GM20431 (cell line): ENCODE measurements around the gene ALG3.

ENCODE experiments used
- in situ Hi-C: fragments of 300-500 bp; cut with MseI, MboI; formaldehyde crosslinking; loops from one replicate; pipeline ENCODE4 v1.15.0; 2020; ENCODE audit warnings: low sequenced_read_pairs; ENCODE audit not compliant: unreplicated experiment

The ALG3 gene

GRCh38 chr3:184260724-184261269, 12.0 kb upstream of the ALG3 start:
- in situ Hi-C loops: no loop called here

GRCh38 chr3:184259878-184260723, 11.3 kb upstream of the ALG3 start:
- in situ Hi-C loops: no loop called here

- in situ Hi-C loops: no loop called here
These were observed 10.7 kb upstream of the ALG3 start for GRCh38 chr3:184259396-184259877.

GRCh38 chr3:184258926-184259325, 10.2 kb upstream of the ALG3 start:
- in situ Hi-C loops: no loop called here

- in situ Hi-C loops: no loop called here
These were observed 8.5 kb upstream of the ALG3 start for GRCh38 chr3:184257083-184257915.

GRCh38 chr3:184255291-184256039, 6.7 kb upstream of the ALG3 start:
- in situ Hi-C loops: no loop called here

- in situ Hi-C loops: no loop called here
These were observed 1.5 kb upstream of the ALG3 start for GRCh38 chr3:184250167-184250828.

GRCh38 chr3:184249412-184250166, 827 bp upstream of the ALG3 start, which contains the start of gene EEF1AKMT4:
TSS of gene EEF1AKMT4 (plus strand) at chr3:184249672. CDS start at chr3:184249695, 23 bp downstream.
- in situ Hi-C loops: loop anchor here (25.0 kb wide), 1 partner anchor 362 kb away; the partner anchor contains the start of gene PARL

- in situ Hi-C loops: loop anchor here (25.0 kb wide), 1 partner anchor 355 kb away; the partner anchor contains the start of gene PARL
These were observed 6.5 kb downstream of the ALG3 start for GRCh38 chr3:184242297-184242685.

GRCh38 chr3:184241447-184242296, 7.1 kb downstream of the ALG3 start:
- in situ Hi-C loops: loop anchor here (25.0 kb wide), 1 partner anchor 354 kb away; the partner anchor contains the start of gene PARL

GRCh38 chr3:184241141-184241446, 7.7 kb downstream of the ALG3 start:
- in situ Hi-C loops: loop anchor here (25.0 kb wide), 1 partner anchor 354 kb away; the partner anchor contains the start of gene PARL

- in situ Hi-C loops: loop anchor here (25.0 kb wide), 1 partner anchor 353 kb away; the partner anchor contains the start of gene PARL
These were observed 8.2 kb downstream of the ALG3 start for GRCh38 chr3:184240384-184241140.

GRCh38 chr3:184239708-184240107, 9.1 kb downstream of the ALG3 start:
- in situ Hi-C loops: loop anchor here (25.0 kb wide), 1 partner anchor 352 kb away; the partner anchor contains the start of gene PARL

- in situ Hi-C loops: loop anchor here (25.0 kb wide), 1 partner anchor 352 kb away; the partner anchor contains the start of gene PARL
These were observed 9.5 kb downstream of the ALG3 start for GRCh38 chr3:184239221-184239620.

- in situ Hi-C loops: loop anchor here (25.0 kb wide), 1 partner anchor 351 kb away; the partner anchor contains the start of gene PARL
These were observed 10.4 kb downstream of the ALG3 start for GRCh38 chr3:184238246-184238818.

- in situ Hi-C loops: loop anchor here (25.0 kb wide), 1 partner anchor 351 kb away; the partner anchor contains the start of gene PARL
These were observed 11.0 kb downstream of the ALG3 start for GRCh38 chr3:184237807-184238206.
